Measurements from ENCODE around the gene GOLGA7B.

GRCh38 chr10:97825020-97825760, 24.5 kb upstream of the GOLGA7B start:
- TF ChIP-seq POLR2A (IDR thresholded peaks at IDR 0.05), result no peak
- TF ChIP-seq CTCF (IDR thresholded peaks at IDR 0.05), result no peak

Data from transverse colon (tissue), 3 donors.